22Rv1 (cell line): ENCODE data around the gene LNPK.

Experiments
- H3K27ac ChIP-seq: fragments of 450-650 bp; 2 replicates; pipeline ENCODE4 v1.5.1; 2017
- ZFX ChIP-seq: fragments of 450-650 bp; IDR thresholded peaks from 2 replicates; pipeline ENCODE4 v1.6.1; 2017; ENCODE audit warnings: antibody characterized with exemption, borderline replicate concordance
- TF ChIP-seq, protein P1 (sequence below): fragments of 450-650 bp; IDR thresholded peaks from 2 replicates; pipeline ENCODE4 v1.5.1; 2017; ENCODE audit warnings: mild to moderate bottlenecking

LNPK gene

GRCh38 chr2:176022048-176022447 is 20.0 kb upstream of the LNPK start:
- H3K27ac ChIP-seq = no peak overlapping the region
- no peak for TF ChIP-seq ZFX
- TF ChIP-seq, protein P1, sequence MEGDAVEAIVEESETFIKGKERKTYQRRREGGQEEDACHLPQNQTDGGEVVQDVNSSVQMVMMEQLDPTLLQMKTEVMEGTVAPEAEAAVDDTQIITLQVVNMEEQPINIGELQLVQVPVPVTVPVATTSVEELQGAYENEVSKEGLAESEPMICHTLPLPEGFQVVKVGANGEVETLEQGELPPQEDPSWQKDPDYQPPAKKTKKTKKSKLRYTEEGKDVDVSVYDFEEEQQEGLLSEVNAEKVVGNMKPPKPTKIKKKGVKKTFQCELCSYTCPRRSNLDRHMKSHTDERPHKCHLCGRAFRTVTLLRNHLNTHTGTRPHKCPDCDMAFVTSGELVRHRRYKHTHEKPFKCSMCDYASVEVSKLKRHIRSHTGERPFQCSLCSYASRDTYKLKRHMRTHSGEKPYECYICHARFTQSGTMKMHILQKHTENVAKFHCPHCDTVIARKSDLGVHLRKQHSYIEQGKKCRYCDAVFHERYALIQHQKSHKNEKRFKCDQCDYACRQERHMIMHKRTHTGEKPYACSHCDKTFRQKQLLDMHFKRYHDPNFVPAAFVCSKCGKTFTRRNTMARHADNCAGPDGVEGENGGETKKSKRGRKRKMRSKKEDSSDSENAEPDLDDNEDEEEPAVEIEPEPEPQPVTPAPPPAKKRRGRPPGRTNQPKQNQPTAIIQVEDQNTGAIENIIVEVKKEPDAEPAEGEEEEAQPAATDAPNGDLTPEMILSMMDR = no peak

- no peak for TF ChIP-seq ZFX
- TF ChIP-seq, protein P1 = no peak
- no peak overlapping the region for H3K27ac ChIP-seq
Observed at GRCh38 chr2:176020400-176020799, 18.3 kb upstream of the LNPK start.

- H3K27ac ChIP-seq = no peak overlapping the region
Observed at GRCh38 chr2:176018708-176019107, 16.6 kb upstream of the LNPK start.

GRCh38 chr2:176009445-176009844 is 7.4 kb upstream of the LNPK start:
- no peak overlapping the region for H3K27ac ChIP-seq
- no peak for TF ChIP-seq ZFX
- TF ChIP-seq, protein P1 = no peak

More at GRCh38 chr2:176018708-176019107, 16.6 kb upstream of the LNPK start:
- TF ChIP-seq ZFX = no peak
- TF ChIP-seq, protein P1 = no peak

GRCh38 chr2:176004934-176005333 is 2.9 kb upstream of the LNPK start:
- TF ChIP-seq ZFX = no peak
- TF ChIP-seq, protein P1 = no peak
- no peak overlapping the region for H3K27ac ChIP-seq

DNA sequence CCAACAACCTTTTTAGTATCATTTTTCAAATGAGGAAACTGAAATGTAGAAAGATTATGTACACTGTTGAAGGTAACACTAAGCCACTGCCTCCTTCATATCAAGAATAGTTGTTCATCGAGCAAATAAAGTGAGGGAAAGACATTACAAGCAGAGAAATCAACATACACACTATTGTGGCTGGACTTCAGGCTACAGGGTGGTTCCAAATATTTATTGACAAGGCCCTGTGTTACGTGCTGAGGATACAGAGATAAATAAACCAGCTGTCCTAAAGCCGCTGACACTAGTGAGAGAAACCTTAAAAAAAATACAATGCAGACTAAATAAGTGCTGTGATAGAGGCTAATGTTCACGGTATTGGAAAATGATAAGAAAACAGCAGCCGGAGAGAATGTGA is 1.9 kb upstream of the LNPK start:
- TF ChIP-seq ZFX = no peak
- TF ChIP-seq, protein P1 = no peak
- peak overlapping the region; percentile 52 for H3K27ac ChIP-seq

- peak overlapping the region; percentile 78 for H3K27ac ChIP-seq
- TF ChIP-seq ZFX = no peak
- TF ChIP-seq, protein P1 = no peak
Observed at GRCh38 chr2:176002688-176003210, 682 bp upstream of the LNPK start.
